GM21529 (cell line): Measurements from ENCODE around the gene GALNTL6.
"Not testable (repeated sequence)": the region's sequence is repeated elsewhere in the genome, so short reads cannot be mapped to it uniquely, and the experiment has no call there.

Experiments
- ATAC-seq: cut with Tn5 transposase; IDR thresholded peaks from one replicate; pipeline ENCODE4 v1.9.1; 2021; ENCODE audit not compliant: unreplicated experiment

Gene GALNTL6

GRCh38 chr4:172709376-172709775, 896.2 kb downstream of the GALNTL6 start:
- no peak for ATAC-seq

GRCh38 chr4:172716291-172716690, 903.1 kb downstream of the GALNTL6 start:
- no peak for ATAC-seq

GRCh38 chr4:172721659-172722058, 908.5 kb downstream of the GALNTL6 start:
- ATAC-seq, result no peak

GRCh38 chr4:172725581-172725980, 912.4 kb downstream of the GALNTL6 start:
- ATAC-seq, result no peak

- no peak for ATAC-seq
These were observed 912.8 kb downstream of the GALNTL6 start for GRCh38 chr4:172726001-172726423.

- ATAC-seq, result no peak
These were observed 914.4 kb downstream of the GALNTL6 start for GRCh38 chr4:172727631-172728030.

- ATAC-seq, result not testable (repeated sequence)
These were observed 920.4 kb downstream of the GALNTL6 start for GRCh38 chr4:172733645-172734044.

- no peak for ATAC-seq
These were observed 921.4 kb downstream of the GALNTL6 start for GRCh38 chr4:172734555-172734954.

GRCh38 chr4:172736046-172736445, 922.8 kb downstream of the GALNTL6 start:
- no peak for ATAC-seq

- peak; percentile 97 for ATAC-seq
These were observed 927.2 kb downstream of the GALNTL6 start for GRCh38 chr4:172740434-172740833.

- ATAC-seq, result peak; percentile 99
These were observed 937.7 kb downstream of the GALNTL6 start for GRCh38 chr4:172750910-172751309.

GRCh38 chr4:172751550-172751949, 938.3 kb downstream of the GALNTL6 start:
- no peak for ATAC-seq

GRCh38 chr4:172758586-172759340, 945.6 kb downstream of the GALNTL6 start:
- no peak for ATAC-seq

GRCh38 chr4:172760512-172760911, 947.3 kb downstream of the GALNTL6 start:
- no peak for ATAC-seq

- ATAC-seq, result no peak
These were observed 949.7 kb downstream of the GALNTL6 start for GRCh38 chr4:172762895-172763294.

- no peak for ATAC-seq
These were observed 957.6 kb downstream of the GALNTL6 start for GRCh38 chr4:172770787-172771186.

- no peak for ATAC-seq
These were observed 959.6 kb downstream of the GALNTL6 start for GRCh38 chr4:172772781-172773180.

GRCh38 chr4:172776203-172776861, 963.1 kb downstream of the GALNTL6 start:
- no peak for ATAC-seq

GRCh38 chr4:172777729-172778431, 964.7 kb downstream of the GALNTL6 start:
- no peak for ATAC-seq

- ATAC-seq, result no peak
These were observed 965.4 kb downstream of the GALNTL6 start for GRCh38 chr4:172778583-172778982.

- ATAC-seq, result no peak
These were observed 967.4 kb downstream of the GALNTL6 start for GRCh38 chr4:172780566-172781081.

- no peak for ATAC-seq
These were observed 972.4 kb downstream of the GALNTL6 start for GRCh38 chr4:172785613-172786012.
